NOMO-1 treated with DMSO at 0.1 percent for 48 hours (cell line): ENCODE measurements around the gene RER1.

ENCODE experiments used
- DNase-seq: peaks from one replicate; lab custom pipeline; 2025; ENCODE audit not compliant: unreplicated experiment; lab: John Stamatoyannopoulos, UW

RER1 gene

DNA sequence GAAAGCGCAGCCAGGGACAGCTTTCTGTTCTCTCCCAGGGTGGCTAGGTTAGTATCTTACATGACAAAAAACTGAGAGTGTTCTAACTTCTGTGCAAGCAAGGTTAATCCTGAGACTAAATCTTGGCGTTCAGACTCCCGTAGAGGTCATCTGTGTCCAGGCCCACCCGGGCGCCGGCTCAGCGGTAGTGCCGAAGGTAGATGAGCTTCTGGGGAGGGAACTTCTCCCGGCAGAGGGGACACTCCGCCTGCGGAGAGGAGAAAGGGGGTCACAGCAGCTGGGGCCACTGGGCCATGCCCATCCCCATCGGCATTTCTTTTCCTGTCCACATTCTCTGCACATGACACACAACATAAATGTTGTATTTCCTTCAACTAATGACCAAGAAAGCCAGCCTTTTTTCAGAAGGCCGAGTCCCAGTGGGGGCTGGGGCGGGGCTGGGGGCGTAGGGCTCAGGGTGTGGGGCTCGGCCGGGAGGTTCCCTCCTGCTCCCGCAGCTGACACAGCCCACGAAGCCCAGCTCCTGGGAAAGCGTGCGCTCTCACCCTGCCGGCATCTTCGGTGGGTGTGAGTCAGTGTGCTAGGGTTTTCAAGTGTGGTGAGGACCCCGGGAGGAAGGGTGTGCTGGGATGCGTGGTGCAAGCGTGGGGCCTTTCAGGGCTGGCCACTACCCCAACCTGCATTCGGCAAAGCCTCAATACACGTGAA lies 14.1 kb downstream of the RER1 start:
- no peak for DNase-seq

DNA sequence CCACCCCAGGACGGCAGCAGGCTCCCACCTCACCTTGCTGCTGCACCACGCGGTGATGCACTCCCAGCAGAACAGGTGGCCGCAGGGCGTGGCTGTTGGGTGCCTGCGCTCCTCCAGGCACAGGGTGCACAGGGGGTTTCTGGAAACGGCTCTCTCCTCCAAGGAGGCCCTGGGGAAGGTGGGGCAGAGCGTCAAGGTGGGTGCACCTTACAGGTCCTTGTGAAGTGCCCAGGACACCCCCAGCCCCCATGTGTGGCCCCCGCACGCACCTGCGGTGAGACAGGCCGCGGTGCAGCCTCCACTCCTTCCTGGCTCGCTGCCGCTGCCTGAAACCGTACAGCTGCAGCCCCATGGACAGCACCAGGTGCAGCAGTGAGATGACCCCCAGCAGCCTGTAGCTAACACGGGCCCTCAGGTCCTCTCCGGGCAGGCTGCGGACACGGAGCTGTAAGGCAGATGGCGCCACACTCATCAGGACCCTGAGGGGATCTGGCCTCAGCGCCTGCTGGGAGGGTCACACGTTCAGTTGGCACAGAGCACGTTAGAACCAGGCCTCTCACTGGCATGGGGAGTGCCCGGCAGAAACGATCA lies 14.9 kb downstream of the RER1 start:
- DNase-seq, result no peak

- DNase-seq, result no peak
Measured at GRCh38 chr1:2407166-2407990, 15.7 kb downstream of the RER1 start.

GRCh38 chr1:2407991-2408275 lies 16.3 kb downstream of the RER1 start:
- DNase-seq, result no peak

GRCh38 chr1:2408456-2408855 lies 16.8 kb downstream of the RER1 start:
- DNase-seq, result no peak

DNA sequence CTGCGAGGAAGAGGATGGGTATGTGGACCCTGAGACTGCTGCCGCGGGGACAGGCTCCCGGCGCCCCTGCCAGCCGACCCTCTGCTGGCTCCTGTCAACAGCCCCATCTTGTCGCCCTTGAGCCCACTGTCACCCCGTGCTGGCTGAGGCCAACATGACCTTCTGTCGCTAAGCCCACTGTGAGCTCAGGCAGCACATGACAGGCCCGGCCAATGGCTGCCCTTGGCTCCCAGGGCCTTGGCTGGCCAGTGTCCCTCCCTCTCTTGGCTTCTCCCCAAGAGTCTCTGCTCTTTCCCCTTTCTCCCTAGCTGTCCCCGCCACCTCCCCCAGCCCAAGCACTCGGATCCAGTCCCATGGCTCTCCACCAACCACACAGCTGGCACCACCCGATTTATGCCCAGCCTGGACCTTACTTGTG lies 17.2 kb downstream of the RER1 start:
- DNase-seq, result no peak

- no peak for DNase-seq
Measured at GRCh38 chr1:2409745-2410144, 18.1 kb downstream of the RER1 start.

DNA sequence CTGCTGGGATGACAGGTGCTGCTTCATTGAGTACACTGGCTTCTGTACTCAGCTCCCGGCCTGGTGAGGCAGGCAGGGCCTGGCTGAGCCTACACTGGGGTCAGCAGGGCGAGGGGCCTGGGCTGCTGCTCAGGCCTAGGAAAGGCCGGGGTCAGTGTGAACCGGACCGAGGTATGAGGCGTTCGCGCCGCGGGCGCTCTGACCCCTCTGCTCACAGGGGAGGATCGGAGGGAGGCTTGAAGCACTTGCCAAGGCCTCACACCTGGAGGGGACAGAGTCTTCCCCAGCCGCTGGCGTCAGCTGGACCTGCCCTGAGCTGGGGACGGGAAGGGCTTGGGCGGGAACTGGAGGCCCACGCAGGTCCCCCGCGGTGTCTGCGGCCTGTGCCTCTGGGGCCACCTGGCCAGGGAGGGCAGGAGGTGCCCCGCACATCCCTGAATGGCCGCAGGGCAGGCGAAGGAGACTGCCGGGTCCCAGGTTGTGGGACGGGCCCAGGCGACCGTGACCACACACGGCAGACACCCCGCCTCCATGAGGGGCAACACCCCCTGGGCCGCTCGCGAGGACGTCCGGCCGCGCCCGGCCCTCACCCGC lies 20.3 kb downstream of the RER1 start:
- peak; percentile 47 for DNase-seq

GRCh38 chr1:2412395-2412772 lies 20.7 kb downstream of the RER1 start, which contains the start of gene PEX10:
Gene PEX10 (minus strand): TSS chr1:2412564. CDS start chr1:2412502, 62 bp downstream.
- DNase-seq, result peak; percentile 91

DNA sequence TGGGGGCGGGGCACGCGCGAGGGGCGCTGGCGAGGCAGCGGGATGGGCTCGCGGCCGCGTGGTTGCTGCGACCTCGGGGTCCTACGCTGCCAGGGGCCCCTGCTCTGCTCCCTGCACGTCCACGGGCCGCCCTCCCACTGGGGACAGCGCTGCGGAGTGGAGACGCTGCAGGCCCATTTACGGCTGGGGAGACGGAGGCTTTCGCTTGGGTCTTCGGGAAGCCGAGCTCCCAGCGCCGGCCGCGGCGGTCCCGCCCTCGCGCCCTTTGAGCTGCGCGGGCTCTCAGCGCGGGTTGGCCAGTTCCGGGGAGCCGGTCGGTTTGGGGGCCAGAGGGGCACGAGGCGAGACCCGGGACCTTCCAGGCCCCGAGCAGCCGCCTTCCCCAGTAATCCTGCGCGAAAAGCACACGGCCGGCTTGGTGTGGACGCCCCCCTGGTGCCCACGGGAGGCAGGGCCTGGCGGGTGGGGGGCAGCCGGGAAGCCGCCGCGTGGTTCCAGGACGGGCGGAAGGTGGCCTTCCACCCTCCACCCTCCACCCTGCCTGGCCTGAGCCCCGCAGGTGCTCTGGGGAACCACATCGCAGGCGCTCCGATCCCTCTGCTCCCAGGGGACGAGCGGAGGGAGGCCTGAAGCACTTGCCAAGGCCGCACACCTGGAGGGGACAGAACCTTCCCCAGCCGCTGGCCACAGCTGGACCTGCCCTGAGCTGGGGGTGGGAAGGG lies 21.3 kb downstream of the RER1 start:
- DNase-seq, result peak; percentile 56

- DNase-seq, result no peak
Measured at GRCh38 chr1:2413495-2414296, 22.1 kb downstream of the RER1 start.

DNA sequence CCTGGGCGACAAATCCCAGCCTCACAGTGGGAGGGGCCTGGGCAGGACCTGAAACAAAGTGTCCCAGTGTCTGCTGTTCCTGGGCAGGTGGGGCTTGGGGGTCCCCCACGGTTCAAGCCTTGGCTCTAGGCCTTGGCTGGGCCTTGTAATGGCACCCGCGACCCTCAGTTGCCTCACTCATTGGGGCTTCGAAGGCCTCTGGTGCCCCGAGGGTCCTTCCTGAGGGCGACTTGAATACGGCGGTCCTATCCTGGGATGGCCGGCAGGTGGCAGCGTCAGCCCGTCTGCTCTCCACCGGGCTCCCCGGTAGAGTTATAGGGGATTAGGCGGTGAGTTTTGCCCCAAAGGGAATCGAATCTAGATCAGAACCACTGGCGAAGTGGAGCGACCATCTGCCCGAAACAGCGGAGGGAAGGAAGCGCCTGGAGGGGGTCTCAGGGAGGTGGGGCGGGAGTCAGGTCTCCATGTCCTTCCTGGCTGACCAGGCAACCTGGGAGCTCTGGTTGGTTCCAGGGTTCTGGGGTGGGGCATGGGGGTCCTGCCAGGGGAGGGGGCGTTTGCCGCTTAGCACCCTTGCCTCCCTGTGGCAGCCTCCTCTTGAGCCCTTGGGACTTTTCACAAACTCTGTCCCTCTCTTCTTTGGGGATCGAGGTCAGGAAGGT lies 22.8 kb downstream of the RER1 start:
- peak; percentile 51 for DNase-seq

DNA sequence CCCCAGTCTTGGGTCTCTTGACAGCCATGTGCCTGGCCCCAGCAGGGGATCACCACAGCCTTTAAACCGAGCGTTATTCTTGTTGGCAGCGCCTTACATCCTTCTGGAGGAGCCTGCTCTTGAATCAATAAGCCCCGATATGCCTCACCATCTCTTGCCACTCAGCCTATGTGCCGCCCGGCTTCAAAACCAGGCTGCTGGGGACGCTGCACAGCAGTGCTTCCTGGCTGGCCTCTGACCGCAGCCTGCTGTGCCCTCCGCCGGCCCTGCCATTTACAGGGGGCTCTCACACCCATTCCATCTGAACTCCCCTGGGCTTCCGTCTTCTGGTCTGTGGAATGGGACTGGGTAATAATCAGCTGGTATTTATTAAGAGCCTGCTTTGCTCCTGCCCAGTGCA lies 23.7 kb downstream of the RER1 start:
- no peak for DNase-seq

DNA sequence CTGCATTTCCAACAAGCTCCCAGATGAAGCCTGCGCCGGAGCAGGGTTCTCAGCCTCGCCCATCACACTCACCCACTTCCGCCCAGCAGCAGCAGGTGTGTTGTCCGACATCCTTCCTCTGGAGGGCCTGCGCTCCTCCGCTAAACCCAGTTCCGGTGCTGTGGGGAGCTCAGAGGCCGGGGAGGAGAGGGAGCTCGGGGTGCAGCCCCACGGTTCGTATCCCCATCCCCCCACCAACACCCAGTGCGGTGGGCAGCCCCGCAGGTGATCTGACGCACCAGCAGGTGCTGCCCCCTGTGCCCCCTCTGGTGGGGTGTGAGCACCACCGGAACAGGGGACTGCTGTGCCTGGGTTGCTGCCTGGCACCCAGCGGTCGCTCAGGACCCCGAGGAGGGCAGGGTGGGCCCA lies 24.2 kb downstream of the RER1 start:
- DNase-seq, result no peak

- no peak for DNase-seq
Measured at GRCh38 chr1:2416403-2416802, 24.8 kb downstream of the RER1 start.

GRCh38 chr1:2417083-2417832 lies 25.6 kb downstream of the RER1 start:
- no peak for DNase-seq

- DNase-seq, result no peak
Measured at GRCh38 chr1:2417833-2418225, 26.2 kb downstream of the RER1 start.

DNA sequence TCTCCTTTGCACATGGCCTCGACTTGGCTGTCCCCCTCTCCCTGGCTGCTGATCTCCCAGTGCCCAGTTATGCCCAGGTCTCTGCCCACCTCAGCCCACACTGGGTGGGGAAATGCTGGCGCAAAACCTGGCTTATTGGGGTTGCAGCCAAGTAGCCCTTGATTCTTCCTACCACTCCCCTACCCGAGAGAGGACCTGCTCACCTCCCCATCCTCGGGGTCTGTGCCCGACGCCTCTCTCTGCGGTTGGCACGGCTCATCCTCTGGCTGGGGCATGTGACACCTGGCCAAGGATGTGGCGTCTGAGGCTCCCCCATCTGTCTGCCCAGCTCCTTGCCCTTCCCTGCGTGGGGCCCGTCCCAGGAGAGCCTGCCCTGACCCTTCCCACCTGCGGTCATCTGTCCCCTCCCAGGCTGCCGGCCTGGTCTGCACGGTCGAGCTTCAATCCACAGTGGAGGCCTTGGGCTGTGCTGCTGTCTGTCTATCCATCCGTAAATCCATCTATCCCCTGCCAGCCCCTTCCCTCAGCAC lies 27.2 kb downstream of the RER1 start:
- no peak for DNase-seq

- no peak for DNase-seq
Measured at GRCh38 chr1:2419416-2419815, 27.8 kb downstream of the RER1 start.
